ENCODE measurements around the gene SPANXN5.
"Not testable (repeated sequence)": the region's sequence is repeated elsewhere in the genome, so short reads cannot be mapped to it uniquely, and the experiment has no call there.

Gene SPANXN5

GRCh38 chrX:52797327-52797726 is at the start of gene SPANXN5:
Gene SPANXN5 (minus strand): TSS chrX:52797427. CDS start chrX:52797348, 79 bp downstream.
- DNase-seq (ENCODE audit: low read depth in 1 of 2, low spot score in 1 of 2), result not testable (repeated sequence)

- DNase-seq (ENCODE audit: low read depth in 1 of 2, low spot score in 1 of 2), result not testable (repeated sequence)
These were observed 46.4 kb upstream of the SPANXN5 start for GRCh38 chrX:52843619-52844018.

DNA sequence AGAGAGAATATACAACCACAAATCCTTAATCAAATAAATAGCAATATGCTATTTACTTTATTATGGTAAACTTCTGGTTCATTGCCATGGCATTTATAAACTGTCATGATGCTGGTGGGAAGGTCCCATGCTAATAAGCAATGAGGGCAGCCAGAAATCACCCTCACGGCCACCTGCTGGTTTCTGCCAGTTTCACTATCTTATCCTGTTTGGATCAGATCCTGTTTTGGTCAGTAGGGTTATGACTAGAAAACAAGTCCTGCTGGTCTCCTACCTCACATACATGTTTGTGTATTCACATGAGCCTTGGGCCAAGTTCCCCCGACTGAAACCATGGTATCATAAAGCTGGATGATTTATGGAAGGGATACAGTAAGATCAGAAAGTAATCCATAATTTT is 41.9 kb upstream of the SPANXN5 start:
- DNase-seq (ENCODE audit: low read depth in 1 of 2, low spot score in 1 of 2), result no peak

DNA sequence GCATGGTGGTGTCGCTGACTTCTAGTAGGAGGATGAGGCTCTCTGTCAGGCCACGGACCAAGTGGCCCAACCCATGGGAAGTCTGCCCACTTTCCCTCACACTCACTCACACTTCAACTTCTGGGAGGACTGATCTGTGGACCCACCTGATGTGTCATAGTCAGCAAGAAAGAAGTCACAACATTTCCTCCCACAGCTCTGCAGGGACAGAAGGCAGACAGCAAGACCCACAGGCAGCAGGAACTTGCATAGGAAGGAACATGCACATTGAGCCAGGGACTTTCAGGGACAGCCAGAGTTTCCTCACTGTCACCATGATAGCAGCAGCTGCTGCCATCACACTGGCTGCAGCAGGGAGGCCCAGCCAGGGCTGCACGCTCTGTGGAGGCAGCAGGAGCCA is 33.3 kb upstream of the SPANXN5 start:
- no peak for DNase-seq (ENCODE audit: low read depth in 1 of 2, low spot score in 1 of 2)

GRCh38 chrX:52824608-52825007 is 27.4 kb upstream of the SPANXN5 start:
- DNase-seq (ENCODE audit: low read depth in 1 of 2, low spot score in 1 of 2), result no peak

GRCh38 chrX:52821079-52821760 is 24.0 kb upstream of the SPANXN5 start:
- no peak for DNase-seq (ENCODE audit: low read depth in 1 of 2, low spot score in 1 of 2)

DNA sequence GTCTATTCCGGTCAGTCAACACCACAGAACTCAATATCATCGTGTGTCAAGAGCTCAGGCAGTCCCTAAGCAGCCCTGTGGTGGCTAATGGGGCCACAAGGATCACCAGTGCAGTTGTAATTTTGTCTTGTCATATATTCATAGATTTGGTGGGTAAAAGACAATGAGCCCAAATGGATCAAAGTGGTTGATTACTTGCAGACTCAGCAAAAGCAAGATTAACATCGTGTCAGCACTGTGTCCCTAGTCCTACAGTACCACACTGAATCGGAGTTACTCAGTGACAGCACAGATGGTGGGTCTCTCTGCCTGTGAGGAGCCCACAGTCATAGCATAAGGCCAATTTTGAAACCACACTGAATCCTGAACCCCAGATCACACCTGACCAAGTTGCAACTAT is 22.6 kb upstream of the SPANXN5 start:
- DNase-seq (ENCODE audit: low read depth in 1 of 2, low spot score in 1 of 2), result no peak

DNA sequence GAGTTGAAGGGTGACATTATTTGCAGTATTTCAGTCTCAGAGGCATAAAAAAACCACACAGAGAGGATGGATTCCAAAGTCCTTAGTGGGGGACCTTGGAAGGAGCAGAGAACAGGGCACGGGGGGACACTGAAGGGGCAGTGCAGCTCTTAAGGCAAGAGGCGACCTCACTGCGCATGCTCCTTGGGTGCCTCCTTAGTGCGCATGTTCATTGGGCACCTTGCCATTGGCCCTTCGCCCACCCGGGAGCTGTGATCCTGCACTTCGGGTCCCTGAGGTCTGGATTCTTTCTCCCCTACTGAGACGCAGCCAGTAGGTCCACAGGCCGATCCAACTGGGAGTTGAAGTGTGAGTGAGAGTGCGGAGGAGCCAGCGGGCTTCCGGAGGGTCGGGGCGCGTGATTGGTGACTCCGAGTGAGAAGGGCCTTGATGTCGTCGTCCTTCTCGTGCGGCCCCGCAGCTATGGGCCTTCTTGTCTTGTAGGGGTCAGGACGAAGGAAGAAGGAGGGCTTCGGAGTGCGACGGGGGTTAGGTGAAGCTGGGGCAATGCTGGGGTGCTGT is 13.9 kb upstream of the SPANXN5 start, which contains the start of gene XAGE5:
XAGE5 (plus strand) TSS at position 223 of the 561 bp plus-strand sequence. CDS start 1,280 bp downstream, outside the sequence.
- DNase-seq (ENCODE audit: low read depth in 1 of 2, low spot score in 1 of 2), result no peak

- not testable (repeated sequence) for DNase-seq (ENCODE audit: low read depth in 1 of 2, low spot score in 1 of 2)
These were observed 7.6 kb upstream of the SPANXN5 start for GRCh38 chrX:52804876-52805275.

DNA sequence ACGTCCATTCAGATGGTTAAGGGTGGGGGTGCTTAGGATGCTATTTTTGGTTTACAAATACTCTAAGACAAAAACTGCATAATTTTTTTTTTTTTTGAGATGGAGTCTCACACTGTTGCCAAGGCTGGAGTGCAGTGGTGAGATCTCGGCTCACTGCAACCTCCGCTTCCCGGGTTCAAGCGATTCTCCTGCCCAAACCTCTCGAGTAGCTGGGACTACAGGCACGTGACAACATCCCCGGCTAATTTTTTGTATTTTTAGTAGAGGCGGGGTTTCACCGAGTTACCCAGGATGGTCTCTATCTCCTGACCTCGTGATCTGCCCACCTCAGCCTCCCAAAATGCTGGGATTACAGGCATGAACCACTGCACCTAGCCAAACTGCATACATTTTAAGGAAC is 23.7 kb downstream of the SPANXN5 start:
- not testable (repeated sequence) for DNase-seq (ENCODE audit: low read depth in 1 of 2, low spot score in 1 of 2)

DNA sequence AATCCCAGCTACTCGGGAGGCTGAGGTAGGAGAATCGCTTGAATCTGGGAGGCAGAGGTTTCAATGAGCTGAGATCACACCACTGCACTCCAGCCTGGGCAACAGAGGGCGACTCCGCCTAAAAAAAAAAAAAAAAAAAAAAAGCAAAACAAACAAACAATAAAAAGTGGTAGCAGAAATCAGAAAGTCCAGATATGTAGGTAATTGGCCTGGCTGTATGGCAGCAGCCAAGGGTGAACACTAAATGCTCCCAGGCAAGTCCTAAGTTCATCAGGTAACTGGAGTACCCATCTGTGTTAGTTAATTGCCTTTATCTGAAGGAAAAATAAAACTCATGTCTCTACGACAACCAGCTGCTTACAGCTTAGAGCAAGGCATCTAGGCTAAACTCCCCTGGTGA is 31.2 kb downstream of the SPANXN5 start:
- DNase-seq (ENCODE audit: low read depth in 1 of 2, low spot score in 1 of 2), result not testable (repeated sequence)

GRCh38 chrX:52750952-52751351 is 46.3 kb downstream of the SPANXN5 start, which contains the start of gene SSX2B:
Gene SSX2B (plus strand): TSS chrX:52751252. CDS start chrX:52752681, 1,429 bp downstream.
- DNase-seq (ENCODE audit: low read depth in 1 of 2, low spot score in 1 of 2), result not testable (repeated sequence)
